Measurements from ENCODE around the gene VPS35L. TPM values are rescaled to one million over a fixed set of nuclear protein-coding genes. Genes with fewer than 3 reads are reported as not detected.
A peak's percentile ranks its signal among the peaks of the same experiment; 100 is the strongest.

Gene VPS35L
- total RNA-seq, 1 donor from 2014 or later: 60.0 TPM

GRCh38 chr16:19523559-19524355 is 31.7 kb upstream of the VPS35L start, which contains the start of gene CCP110:
Gene CCP110 (plus strand): TSS chr16:19523942. CDS start chr16:19527882, 3,940 bp downstream.
- peak within 1 kb of the TSS; percentile 100 for H3K4me3 Mint-ChIP-seq (ENCODE audit: unreplicated experiment)
- no peaks in the 10 kb centered on the region for H3K9me3 Mint-ChIP-seq (ENCODE audit: unreplicated experiment)
- TF ChIP-seq, protein P1, sequence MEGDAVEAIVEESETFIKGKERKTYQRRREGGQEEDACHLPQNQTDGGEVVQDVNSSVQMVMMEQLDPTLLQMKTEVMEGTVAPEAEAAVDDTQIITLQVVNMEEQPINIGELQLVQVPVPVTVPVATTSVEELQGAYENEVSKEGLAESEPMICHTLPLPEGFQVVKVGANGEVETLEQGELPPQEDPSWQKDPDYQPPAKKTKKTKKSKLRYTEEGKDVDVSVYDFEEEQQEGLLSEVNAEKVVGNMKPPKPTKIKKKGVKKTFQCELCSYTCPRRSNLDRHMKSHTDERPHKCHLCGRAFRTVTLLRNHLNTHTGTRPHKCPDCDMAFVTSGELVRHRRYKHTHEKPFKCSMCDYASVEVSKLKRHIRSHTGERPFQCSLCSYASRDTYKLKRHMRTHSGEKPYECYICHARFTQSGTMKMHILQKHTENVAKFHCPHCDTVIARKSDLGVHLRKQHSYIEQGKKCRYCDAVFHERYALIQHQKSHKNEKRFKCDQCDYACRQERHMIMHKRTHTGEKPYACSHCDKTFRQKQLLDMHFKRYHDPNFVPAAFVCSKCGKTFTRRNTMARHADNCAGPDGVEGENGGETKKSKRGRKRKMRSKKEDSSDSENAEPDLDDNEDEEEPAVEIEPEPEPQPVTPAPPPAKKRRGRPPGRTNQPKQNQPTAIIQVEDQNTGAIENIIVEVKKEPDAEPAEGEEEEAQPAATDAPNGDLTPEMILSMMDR (IDR thresholded peaks at IDR 0.05; ENCODE audit: unreplicated experiment): no peak
- peaks cover 20% of the 10 kb centered on the region for H3K4me1 Mint-ChIP-seq (ENCODE audit: unreplicated experiment)
- peak within 1 kb of the TSS; percentile 96 for H3K27ac Mint-ChIP-seq (ENCODE audit: unreplicated experiment)
- H3K27me3 Mint-ChIP-seq (ENCODE audit: unreplicated experiment): peaks cover 1% of the 10 kb centered on the region
- H3K36me3 Mint-ChIP-seq (ENCODE audit: low read depth, unreplicated experiment): no peaks in the 10 kb centered on the region
- peak; percentile 89 for DNase-seq (ENCODE audit: low spot score)

- Mint-ChIP-seq H3K27ac (ENCODE audit: unreplicated experiment) (peak overlapping the region; percentile 61), H3K4me1 (ENCODE audit: unreplicated experiment) (peaks cover 20% of the 10 kb centered on the region), H3K27me3 (ENCODE audit: unreplicated experiment) (peaks cover 1% of the 10 kb centered on the region), H3K36me3 (ENCODE audit: low read depth, unreplicated experiment) (no peaks in the 10 kb centered on the region), H3K9me3 (ENCODE audit: unreplicated experiment) (no peaks in the 10 kb centered on the region), H3K4me3 (ENCODE audit: unreplicated experiment) (peak overlapping the region; percentile 100)
- TF ChIP-seq, protein P1 (IDR thresholded peaks at IDR 0.05; ENCODE audit: unreplicated experiment): no peak
- DNase-seq (ENCODE audit: low spot score): no peak
Observed at GRCh38 chr16:19524356-19524615, 31.2 kb upstream of the VPS35L start.

DNA sequence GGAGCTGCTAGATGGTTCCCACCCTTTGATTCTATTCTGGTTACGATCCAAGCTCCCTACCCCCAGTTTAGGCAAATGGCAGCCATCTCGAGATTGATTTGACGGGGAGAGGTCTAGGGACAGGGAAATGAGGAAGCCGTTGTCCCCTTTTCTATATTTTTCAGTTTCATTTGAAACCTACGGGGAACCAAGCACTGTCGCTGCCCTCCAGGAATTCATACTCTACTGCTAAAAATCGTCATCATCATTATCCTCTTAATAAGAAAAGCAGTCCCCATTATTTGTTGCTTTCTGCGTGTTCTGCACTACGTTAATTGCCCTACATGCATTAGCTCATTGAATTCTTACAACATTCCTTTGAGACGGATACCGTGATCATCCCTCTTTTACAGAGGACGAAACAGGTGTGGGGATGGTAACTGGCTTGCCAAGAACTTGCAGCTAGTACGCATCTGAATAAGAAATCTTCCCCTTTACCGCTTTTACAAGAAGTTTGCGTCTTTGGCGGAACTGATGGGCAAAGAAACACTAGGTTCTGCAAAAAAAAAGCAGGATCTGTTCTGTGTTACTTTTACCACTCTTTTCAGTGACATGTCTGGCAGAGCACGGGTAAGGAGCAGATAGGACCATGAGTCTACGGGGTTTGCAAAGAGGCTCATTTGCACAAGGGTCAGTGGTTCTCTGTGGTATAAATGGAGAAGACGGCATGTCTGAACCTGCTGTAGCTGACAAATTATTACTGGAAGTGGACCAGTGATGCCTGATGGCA is 30.7 kb upstream of the VPS35L start:
- H3K27ac Mint-ChIP-seq (ENCODE audit: unreplicated experiment): peak overlapping the region; percentile 61
- no peaks in the 10 kb centered on the region for H3K36me3 Mint-ChIP-seq (ENCODE audit: low read depth, unreplicated experiment)
- peaks cover 20% of the 10 kb centered on the region for H3K4me1 Mint-ChIP-seq (ENCODE audit: unreplicated experiment)
- no peaks in the 10 kb centered on the region for H3K9me3 Mint-ChIP-seq (ENCODE audit: unreplicated experiment)
- H3K27me3 Mint-ChIP-seq (ENCODE audit: unreplicated experiment): peaks cover 1% of the 10 kb centered on the region
- peak overlapping the region; percentile 100 for H3K4me3 Mint-ChIP-seq (ENCODE audit: unreplicated experiment)
- TF ChIP-seq, protein P1 (IDR thresholded peaks at IDR 0.05; ENCODE audit: unreplicated experiment): no peak
- DNase-seq (ENCODE audit: low spot score): no peak

GRCh38 chr16:19525385-19525723 is 30.1 kb upstream of the VPS35L start:
- Mint-ChIP-seq H3K9me3 (ENCODE audit: unreplicated experiment) (no peaks in the 10 kb centered on the region), H3K4me3 (ENCODE audit: unreplicated experiment) (peak overlapping the region; percentile 100), H3K36me3 (ENCODE audit: low read depth, unreplicated experiment) (no peaks in the 10 kb centered on the region), H3K4me1 (ENCODE audit: unreplicated experiment) (peaks cover 20% of the 10 kb centered on the region), H3K27ac (ENCODE audit: unreplicated experiment) (no peak overlapping the region), H3K27me3 (ENCODE audit: unreplicated experiment) (peaks cover 1% of the 10 kb centered on the region)
- TF ChIP-seq, protein P1 (IDR thresholded peaks at IDR 0.05; ENCODE audit: unreplicated experiment): no peak
- DNase-seq (ENCODE audit: low spot score): no peak

DNA sequence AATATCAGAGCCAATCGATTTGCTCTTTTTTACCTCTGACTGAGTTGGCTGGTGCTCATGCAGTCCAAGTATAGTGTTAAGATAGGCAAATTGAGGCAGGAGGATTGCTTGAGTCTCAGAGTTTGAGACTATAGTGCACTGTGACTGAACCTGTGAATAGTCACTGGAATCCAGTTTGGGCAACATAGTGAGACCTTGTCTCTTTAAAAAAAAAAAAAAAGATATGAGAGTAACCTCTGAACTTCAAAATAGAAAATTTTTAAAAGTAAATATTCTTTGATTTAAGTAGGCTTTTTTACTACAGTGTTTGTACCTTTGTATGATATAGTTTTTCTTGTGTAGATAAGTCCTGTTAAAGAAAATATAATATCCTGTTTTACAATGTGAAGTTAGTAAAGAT is 28.3 kb upstream of the VPS35L start:
- H3K9me3 Mint-ChIP-seq (ENCODE audit: unreplicated experiment): no peaks in the 10 kb centered on the region
- peaks cover 11% of the 10 kb centered on the region for H3K4me1 Mint-ChIP-seq (ENCODE audit: unreplicated experiment)
- no peak overlapping the region for H3K27ac Mint-ChIP-seq (ENCODE audit: unreplicated experiment)
- no peaks in the 10 kb centered on the region for H3K36me3 Mint-ChIP-seq (ENCODE audit: low read depth, unreplicated experiment)
- DNase-seq (ENCODE audit: low spot score): no peak
- H3K4me3 Mint-ChIP-seq (ENCODE audit: unreplicated experiment): no peak overlapping the region
- H3K27me3 Mint-ChIP-seq (ENCODE audit: unreplicated experiment): peaks cover 1% of the 10 kb centered on the region
- TF ChIP-seq, protein P1 (IDR thresholded peaks at IDR 0.05; ENCODE audit: unreplicated experiment): no peak

Measured in endothelial cell (in vitro differentiated cells).